Karpas-422 (cell line): ENCODE results near the gene KCTD20. TPM values are rescaled to one million over a fixed set of nuclear protein-coding genes. Genes with fewer than 3 reads are reported as not detected.

Experiments used
- DNase-seq: peaks from one replicate; pipeline ENCODE4 v3.0.0-alpha.2; 2015
- H2AFZ ChIP-seq: fragments of 200-600 bp; sonication (generic); 2 replicates; pipeline ENCODE4 v1.6.1; 2014; ENCODE audit warnings: antibody characterized with exemption, low read length, mixed read lengths
- H3K27ac ChIP-seq: fragments of 200-600 bp; sonication (generic); 2 replicates; pipeline ENCODE4 v1.5.1; 2014; ENCODE audit warnings: mild to moderate bottlenecking, low read length, moderate library complexity
- H3K27me3 ChIP-seq: fragments of 200-600 bp; sonication (generic); 2 replicates; pipeline ENCODE4 v1.6.1; 2014; ENCODE audit warnings: low read length, mixed read lengths
- H3K36me3 ChIP-seq: fragments of 200-600 bp; sonication (generic); 2 replicates; pipeline ENCODE4 v1.6.1; 2014; ENCODE audit warnings: low read length, mixed read lengths; ENCODE audit not compliant: insufficient read depth
- H3K4me1 ChIP-seq: fragments of 200-600 bp; sonication (generic); 2 replicates; pipeline ENCODE4 v1.6.1; 2014; ENCODE audit warnings: mild to moderate bottlenecking, low read length, mixed read lengths
- H3K4me2 ChIP-seq: fragments of 200-600 bp; sonication (generic); 2 replicates; pipeline ENCODE4 v1.6.1; 2014; ENCODE audit warnings: low read length, low read depth, mild to moderate bottlenecking; ENCODE audit not compliant: poor library complexity, severe bottlenecking
- H3K4me3 ChIP-seq: fragments of 200-600 bp; sonication (generic); 2 replicates; pipeline ENCODE4 v1.5.1; 2014; ENCODE audit warnings: mild to moderate bottlenecking, antibody characterized with exemption, low read length, mixed read lengths
- H3K79me2 ChIP-seq: fragments of 200-600 bp; sonication (generic); 2 replicates; pipeline ENCODE4 v1.6.1; 2014; ENCODE audit warnings: mild to moderate bottlenecking, low read length, mixed read lengths
- H3K9ac ChIP-seq: fragments of 200-600 bp; sonication (generic); 2 replicates; pipeline ENCODE4 v1.6.0; 2014; ENCODE audit warnings: low read length
- H3K9me2 ChIP-seq: fragments of 200-600 bp; sonication (generic), shearing (Covaris generic); replicated peaks from 2 replicates; pipeline ENCODE4 v1.6.0; 2014; ENCODE audit warnings: mild to moderate bottlenecking, low read length, moderate library complexity; ENCODE audit not compliant: insufficient read depth
- H3K9me3 ChIP-seq: fragments of 300-700, 200-600 bp; sonication (generic); 2 replicates; pipeline ENCODE4 v1.6.1; 2014; ENCODE audit warnings: low read length, mixed read lengths
- H4K20me1 ChIP-seq: fragments of 200-600 bp; sonication (generic); 2 replicates; pipeline ENCODE4 v1.6.1; 2014; ENCODE audit warnings: mild to moderate bottlenecking, antibody characterized with exemption, low read length, low read depth; ENCODE audit not compliant: insufficient read depth
- total RNA-seq: library from RNA; depleted of rRNA; stranded (reverse); fragments of >200 nt; shearing (Covaris generic); gene quantifications from 2 replicates; pipeline ENCODE4 v1.2.3, GENCODE V29; 2014; ENCODE audit warnings: low replicate concordance

Gene KCTD20
- total RNA-seq, 1 experiment from 2014 or later: 94.5 TPM

DNA sequence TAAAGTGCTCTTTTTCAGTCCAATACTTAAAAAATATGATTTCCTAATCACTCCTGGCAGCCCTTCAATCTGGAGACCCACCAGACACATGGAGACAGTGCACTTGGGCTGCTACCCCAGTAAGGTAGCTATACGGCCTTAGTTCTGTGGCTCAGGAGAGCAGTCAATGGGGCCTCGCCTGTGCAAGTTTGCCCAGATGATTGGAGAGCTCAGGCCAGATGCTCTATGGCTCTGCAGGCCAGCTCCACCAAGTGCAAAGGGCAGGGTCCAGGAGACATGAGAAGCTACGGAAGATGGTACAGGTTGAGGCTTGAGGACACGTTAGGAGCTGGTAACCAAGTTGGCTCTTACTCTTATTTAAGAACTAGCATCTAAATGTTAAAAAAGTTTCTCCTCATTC, 73.8 kb downstream of the KCTD20 start:
- no peak overlapping the region for H3K9ac ChIP-seq
- peaks cover 50% of the 10 kb centered on the region for H3K4me1 ChIP-seq
- no peaks in the 10 kb centered on the region for H3K9me3 ChIP-seq
- H3K4me3 ChIP-seq: no peak overlapping the region
- DNase-seq: no peak
- no peaks in the 10 kb centered on the region for H3K9me2 ChIP-seq
- peak overlapping the region; percentile 69 for H3K4me2 ChIP-seq
- peaks cover 7% of the 10 kb centered on the region; the same call in 1 of the 2 replicates for H3K79me2 ChIP-seq
- H3K36me3 ChIP-seq: peaks cover 58% of the 10 kb centered on the region
- H3K27ac ChIP-seq: peak overlapping the region; percentile 88
- H3K27me3 ChIP-seq: no peaks in the 10 kb centered on the region
- H2AFZ ChIP-seq: no peak overlapping the region
- no peaks in the 10 kb centered on the region for H4K20me1 ChIP-seq

- Histone ChIP-seq H3K9me3 (no peaks in the 10 kb centered on the region), H3K9me2 (no peaks in the 10 kb centered on the region), H4K20me1 (no peaks in the 10 kb centered on the region), H3K27ac (peak overlapping the region; percentile 88), H2AFZ (no peak overlapping the region), H3K4me1 (peaks cover 50% of the 10 kb centered on the region), H3K4me3 (peak overlapping the region; percentile 44), H3K36me3 (peaks cover 61% of the 10 kb centered on the region), H3K4me2 (peak overlapping the region; percentile 69), H3K9ac (peak overlapping the region; percentile 47), H3K79me2 (peaks cover 7% of the 10 kb centered on the region; the same call in 1 of the 2 replicates), H3K27me3 (no peaks in the 10 kb centered on the region)
- DNase-seq: no peak
Observed at GRCh38 chr6:36516988-36517387, 74.2 kb downstream of the KCTD20 start.

DNA sequence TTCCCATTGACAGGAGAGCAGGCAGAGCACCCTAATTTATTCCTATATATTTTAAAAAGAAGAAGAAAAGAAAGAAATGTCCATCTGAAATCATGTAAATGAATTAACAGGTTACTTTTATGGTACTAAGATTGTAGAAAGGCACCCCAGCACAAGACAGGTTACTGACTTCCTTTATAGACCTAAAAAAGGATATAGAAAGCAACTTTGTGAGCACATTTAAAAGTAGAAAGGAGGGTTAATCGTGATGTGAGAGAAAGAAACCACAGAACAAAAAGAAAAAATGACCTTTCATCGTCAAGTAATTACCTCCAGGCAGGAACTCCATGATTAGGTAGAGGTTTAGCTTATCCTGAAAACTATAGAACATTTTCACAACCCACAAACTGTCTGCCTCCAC, 74.6 kb downstream of the KCTD20 start:
- Histone ChIP-seq H3K36me3 (peaks cover 59% of the 10 kb centered on the region), H3K79me2 (peaks cover 7% of the 10 kb centered on the region; the same call in 1 of the 2 replicates), H3K4me3 (peak overlapping the region; percentile 44), H3K27ac (peak overlapping the region; percentile 88), H3K9me2 (no peaks in the 10 kb centered on the region), H3K4me1 (peaks cover 50% of the 10 kb centered on the region), H3K4me2 (peak overlapping the region; percentile 69), H2AFZ (no peak overlapping the region), H4K20me1 (no peaks in the 10 kb centered on the region), H3K9me3 (no peaks in the 10 kb centered on the region), H3K27me3 (no peaks in the 10 kb centered on the region), H3K9ac (peak overlapping the region; percentile 47)
- DNase-seq: peak; percentile 51

GRCh38 chr6:36519352-36519751, 76.6 kb downstream of the KCTD20 start:
- H4K20me1 ChIP-seq: no peaks in the 10 kb centered on the region
- no peaks in the 10 kb centered on the region for H3K9me3 ChIP-seq
- peaks cover 7% of the 10 kb centered on the region; the same call in 1 of the 2 replicates for H3K79me2 ChIP-seq
- H3K36me3 ChIP-seq: peaks cover 65% of the 10 kb centered on the region
- H3K4me3 ChIP-seq: no peak overlapping the region
- no peak overlapping the region for H3K4me2 ChIP-seq
- no peak for DNase-seq
- no peak overlapping the region for H3K9ac ChIP-seq
- H3K4me1 ChIP-seq: peaks cover 50% of the 10 kb centered on the region
- no peaks in the 10 kb centered on the region for H3K27me3 ChIP-seq
- H3K27ac ChIP-seq: peak overlapping the region; percentile 88
- no peak overlapping the region for H2AFZ ChIP-seq
- H3K9me2 ChIP-seq: no peaks in the 10 kb centered on the region

DNA sequence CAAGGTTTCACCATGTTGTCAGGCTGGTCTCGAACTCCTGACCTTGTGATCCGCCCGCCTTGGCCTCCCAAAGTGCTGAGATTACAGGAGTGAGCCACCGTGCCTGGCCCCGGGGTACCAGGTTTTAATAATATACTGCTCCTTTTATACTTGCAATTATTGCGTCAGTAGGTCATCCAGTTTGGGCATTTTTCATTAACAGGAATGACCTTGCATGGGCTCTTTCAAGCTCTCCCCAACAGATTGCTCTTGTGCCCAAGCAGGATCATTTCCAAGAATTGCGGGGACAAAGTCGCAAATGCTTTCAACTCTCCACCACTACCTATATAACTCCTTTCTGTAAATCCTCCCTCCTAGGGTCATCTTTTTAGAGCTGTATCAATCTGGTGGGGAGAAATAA, 80.7 kb downstream of the KCTD20 start:
- DNase-seq: no peak
- no peak overlapping the region for H2AFZ ChIP-seq
- no peaks in the 10 kb centered on the region for H3K27me3 ChIP-seq
- H3K9ac ChIP-seq: no peak overlapping the region
- H3K4me3 ChIP-seq: no peak overlapping the region
- no peak overlapping the region for H3K27ac ChIP-seq
- peaks cover 20% of the 10 kb centered on the region for H3K79me2 ChIP-seq
- H3K9me3 ChIP-seq: no peaks in the 10 kb centered on the region
- no peaks in the 10 kb centered on the region for H3K9me2 ChIP-seq
- peaks cover 55% of the 10 kb centered on the region for H3K36me3 ChIP-seq
- H3K4me2 ChIP-seq: no peak overlapping the region
- H3K4me1 ChIP-seq: peaks cover 22% of the 10 kb centered on the region
- no peaks in the 10 kb centered on the region for H4K20me1 ChIP-seq

- Histone ChIP-seq H3K9ac (no peak overlapping the region), H3K4me2 (no peak overlapping the region), H3K27ac (no peak overlapping the region), H3K79me2 (peaks cover 25% of the 10 kb centered on the region), H2AFZ (no peak overlapping the region), H3K4me1 (peaks cover 16% of the 10 kb centered on the region), H4K20me1 (no peaks in the 10 kb centered on the region), H3K27me3 (no peaks in the 10 kb centered on the region), H3K4me3 (no peak overlapping the region), H3K9me2 (no peaks in the 10 kb centered on the region), H3K9me3 (no peaks in the 10 kb centered on the region), H3K36me3 (peaks cover 52% of the 10 kb centered on the region)
- no peak for DNase-seq
Observed at GRCh38 chr6:36523936-36524499, 81.2 kb downstream of the KCTD20 start.

GRCh38 chr6:36524871-36525270, 82.1 kb downstream of the KCTD20 start:
- Histone ChIP-seq H3K4me1 (peaks cover 8% of the 10 kb centered on the region), H3K9ac (no peak overlapping the region), H4K20me1 (no peaks in the 10 kb centered on the region), H2AFZ (no peak overlapping the region), H3K4me3 (no peak overlapping the region), H3K9me3 (no peaks in the 10 kb centered on the region), H3K27ac (no peak overlapping the region), H3K79me2 (peaks cover 31% of the 10 kb centered on the region), H3K9me2 (no peaks in the 10 kb centered on the region), H3K36me3 (peaks cover 45% of the 10 kb centered on the region), H3K4me2 (no peak overlapping the region), H3K27me3 (no peaks in the 10 kb centered on the region)
- no peak for DNase-seq

- H3K4me3 ChIP-seq: no peak overlapping the region
- peaks cover 6% of the 10 kb centered on the region; the same call in 1 of the 2 replicates for H3K4me1 ChIP-seq
- no peak overlapping the region for H3K4me2 ChIP-seq
- H2AFZ ChIP-seq: no peak overlapping the region
- H3K9me2 ChIP-seq: no peaks in the 10 kb centered on the region
- no peak for DNase-seq
- peaks cover 31% of the 10 kb centered on the region for H3K79me2 ChIP-seq
- H3K9ac ChIP-seq: no peak overlapping the region
- no peaks in the 10 kb centered on the region for H3K27me3 ChIP-seq
- H3K9me3 ChIP-seq: no peaks in the 10 kb centered on the region
- H3K36me3 ChIP-seq: peaks cover 40% of the 10 kb centered on the region
- H4K20me1 ChIP-seq: no peaks in the 10 kb centered on the region
- no peak overlapping the region for H3K27ac ChIP-seq
Observed at GRCh38 chr6:36525346-36525745, 82.5 kb downstream of the KCTD20 start.
